Fibroblast of skin of right quadriceps (primary cell): ENCODE measurements around the gene DENND1B.
A peak's percentile ranks its signal among the peaks of the same experiment; 100 is the strongest.
"Not testable (repeated sequence)": the region's sequence is repeated elsewhere in the genome, so short reads cannot be mapped to it uniquely, and the experiment has no call there.

Experiments used
- DNase-seq: peaks from one replicate; pipeline ENCODE4 v3.0.0-alpha.2; 2013

DENND1B gene

DNA sequence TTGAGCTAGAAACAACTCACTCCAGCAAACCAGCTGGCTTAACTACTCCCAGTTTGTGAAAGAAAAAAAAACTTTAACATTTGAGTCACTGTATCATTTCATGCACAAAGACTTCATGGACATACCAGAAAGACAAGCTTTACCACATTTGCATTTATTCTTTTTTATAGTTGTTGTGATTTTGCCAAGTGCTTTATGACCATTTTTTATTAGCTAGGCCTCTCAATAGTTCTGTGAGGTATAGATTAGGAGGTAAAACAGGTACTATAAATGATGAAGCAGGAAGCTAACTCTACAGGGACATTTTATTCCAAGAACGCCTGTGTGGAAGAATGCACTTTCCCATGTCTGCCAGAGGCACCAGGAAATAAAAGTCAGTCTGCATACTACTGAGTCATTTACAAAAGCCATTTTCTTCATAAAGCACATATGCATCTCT lies 8.2 kb upstream of the DENND1B start:
- peak; percentile 75 for DNase-seq

DNA sequence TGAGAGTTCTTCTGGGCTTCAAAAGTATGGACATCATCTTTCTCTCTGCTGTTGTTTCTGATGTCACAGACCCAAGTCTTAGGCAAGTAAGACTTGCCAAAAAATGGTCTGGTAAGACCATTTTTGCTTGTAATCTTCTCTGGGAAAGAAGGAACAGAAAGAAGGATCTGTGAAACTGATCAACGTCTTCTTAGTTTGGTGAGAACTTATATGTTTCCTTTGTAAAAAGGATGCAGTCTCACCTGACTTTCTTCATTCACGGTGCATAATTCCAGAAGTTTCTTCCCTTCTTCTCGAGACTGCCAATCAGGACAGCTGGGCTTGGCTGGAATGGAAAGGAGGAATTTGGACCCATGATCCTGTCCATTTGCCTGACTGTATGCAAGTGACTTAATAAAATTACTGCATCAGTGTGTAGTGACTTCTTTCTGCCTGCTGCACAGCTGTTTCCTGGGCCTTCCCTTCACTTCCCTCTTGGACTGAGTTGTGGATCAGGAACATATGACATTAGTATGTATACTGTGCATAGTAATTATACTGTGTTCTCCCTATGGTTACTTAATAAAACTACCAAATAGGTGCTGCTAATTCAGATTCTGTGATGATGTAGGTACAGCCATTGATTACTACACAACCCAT lies 7.6 kb upstream of the DENND1B start:
- no peak for DNase-seq

DNA sequence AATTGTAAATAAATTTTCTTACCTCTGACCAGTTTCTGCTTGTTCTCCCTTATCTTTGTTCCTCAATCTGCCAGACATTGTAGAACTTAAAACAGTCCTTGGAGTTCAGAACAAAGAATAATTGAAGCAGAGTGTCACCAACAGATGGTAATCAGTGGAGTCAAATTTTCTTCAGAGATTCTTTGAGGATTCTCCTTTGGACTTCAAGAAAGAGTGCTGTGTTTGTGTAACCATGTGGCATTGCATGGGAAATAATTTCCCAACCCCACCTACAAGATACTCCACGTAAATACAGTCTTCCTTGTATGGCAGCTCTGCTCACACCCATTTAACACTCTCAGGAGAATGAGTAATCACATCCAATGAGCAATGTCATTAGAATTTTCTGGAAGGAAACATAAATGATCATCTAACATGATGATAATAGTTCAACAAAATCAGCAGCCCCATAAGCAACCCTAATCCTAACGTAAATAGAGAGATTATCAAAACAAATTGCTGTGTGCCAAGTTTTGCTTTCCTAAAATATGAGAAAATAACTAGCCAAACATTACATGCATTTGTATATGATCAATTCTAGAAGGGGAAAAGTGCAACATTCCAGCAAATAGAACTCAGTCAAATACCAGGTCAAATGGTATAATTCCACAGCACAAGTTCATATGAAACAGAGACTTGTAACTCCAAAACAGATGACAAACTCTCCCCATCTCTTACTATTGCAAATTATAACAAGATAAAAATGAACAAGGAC lies 6.9 kb upstream of the DENND1B start:
- DNase-seq: peak; percentile 75

DNA sequence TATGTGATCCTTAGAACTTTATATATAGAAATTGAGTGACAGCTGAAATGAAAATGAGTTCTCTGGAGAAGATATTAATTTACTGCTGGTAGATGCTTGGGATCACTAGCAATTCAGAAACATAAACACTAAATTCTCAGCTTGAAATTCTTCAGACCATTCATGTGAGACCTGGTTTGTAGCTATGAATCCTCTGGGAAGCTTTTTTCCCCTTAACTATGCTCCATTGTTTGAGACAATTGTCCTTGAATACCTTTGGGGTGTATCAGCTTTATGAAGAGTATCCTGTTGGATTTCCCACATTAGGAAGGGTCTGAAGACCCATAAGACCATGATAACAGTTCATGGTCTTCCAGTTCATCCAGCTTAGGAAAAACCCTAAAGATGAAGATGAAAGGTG lies 4.6 kb upstream of the DENND1B start:
- DNase-seq: no peak

DNA sequence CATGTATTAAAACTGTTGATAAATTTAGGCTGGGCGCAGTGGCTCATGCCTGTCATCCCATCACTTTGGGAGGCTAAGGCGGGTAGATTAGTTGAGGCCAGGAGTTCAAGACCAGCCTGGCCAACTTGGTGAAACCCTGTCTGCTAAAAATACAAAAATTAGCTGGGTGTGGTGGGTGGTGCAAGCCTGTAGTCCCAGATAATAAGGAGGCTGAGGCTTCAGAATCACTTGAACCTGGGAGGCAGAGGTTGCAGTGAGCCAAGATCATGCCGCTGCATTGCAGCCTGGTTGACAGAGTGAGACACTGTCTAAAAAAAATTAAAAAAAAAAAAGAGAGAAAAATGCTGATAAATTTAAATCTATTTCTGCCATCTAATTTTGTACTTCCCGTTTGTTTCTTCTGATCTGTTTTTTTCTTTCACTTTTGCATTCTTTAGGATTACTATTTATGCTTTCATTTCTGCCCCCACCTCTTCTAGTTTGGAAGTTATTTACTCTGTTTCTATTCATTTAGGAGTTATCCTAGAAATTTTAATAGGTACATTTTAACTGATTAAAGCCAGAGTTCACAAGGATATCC lies 3.2 kb upstream of the DENND1B start:
- no peak for DNase-seq

DNA sequence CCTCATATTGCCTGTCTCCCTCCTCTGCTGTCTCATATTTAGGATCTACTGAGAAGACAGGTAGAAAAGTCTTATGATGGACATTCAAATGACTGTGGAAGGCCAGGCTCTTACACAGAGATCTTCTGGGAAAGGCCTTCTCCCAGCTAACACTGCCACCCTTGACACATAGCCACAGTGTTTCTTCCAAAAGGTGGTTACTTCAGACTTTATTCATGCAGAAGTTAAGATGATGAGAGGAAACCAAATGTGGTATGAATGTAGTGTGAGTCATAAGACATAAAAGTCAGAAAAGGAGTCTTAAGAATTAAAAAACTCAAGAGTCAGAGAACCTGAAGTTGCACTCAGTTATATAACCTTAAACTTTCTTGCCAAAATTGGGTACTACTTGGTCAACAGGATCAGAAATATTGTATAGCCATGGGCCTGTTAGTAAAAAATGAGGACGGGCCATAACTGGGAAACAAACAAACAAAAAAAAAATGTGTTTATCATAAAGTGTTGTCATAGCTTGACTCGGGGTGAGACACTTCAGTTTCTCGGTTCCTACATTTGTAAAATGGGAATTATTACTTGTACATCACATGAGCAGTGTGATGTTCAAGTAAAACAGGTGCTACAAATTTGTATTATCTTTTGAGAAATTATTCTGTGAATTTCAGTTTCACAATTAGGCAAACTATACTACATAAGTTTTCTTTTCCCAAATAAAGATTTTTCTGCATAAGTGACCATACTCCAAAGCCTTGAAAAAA lies 1.2 kb upstream of the DENND1B start:
- DNase-seq: peak; percentile 83

DNA sequence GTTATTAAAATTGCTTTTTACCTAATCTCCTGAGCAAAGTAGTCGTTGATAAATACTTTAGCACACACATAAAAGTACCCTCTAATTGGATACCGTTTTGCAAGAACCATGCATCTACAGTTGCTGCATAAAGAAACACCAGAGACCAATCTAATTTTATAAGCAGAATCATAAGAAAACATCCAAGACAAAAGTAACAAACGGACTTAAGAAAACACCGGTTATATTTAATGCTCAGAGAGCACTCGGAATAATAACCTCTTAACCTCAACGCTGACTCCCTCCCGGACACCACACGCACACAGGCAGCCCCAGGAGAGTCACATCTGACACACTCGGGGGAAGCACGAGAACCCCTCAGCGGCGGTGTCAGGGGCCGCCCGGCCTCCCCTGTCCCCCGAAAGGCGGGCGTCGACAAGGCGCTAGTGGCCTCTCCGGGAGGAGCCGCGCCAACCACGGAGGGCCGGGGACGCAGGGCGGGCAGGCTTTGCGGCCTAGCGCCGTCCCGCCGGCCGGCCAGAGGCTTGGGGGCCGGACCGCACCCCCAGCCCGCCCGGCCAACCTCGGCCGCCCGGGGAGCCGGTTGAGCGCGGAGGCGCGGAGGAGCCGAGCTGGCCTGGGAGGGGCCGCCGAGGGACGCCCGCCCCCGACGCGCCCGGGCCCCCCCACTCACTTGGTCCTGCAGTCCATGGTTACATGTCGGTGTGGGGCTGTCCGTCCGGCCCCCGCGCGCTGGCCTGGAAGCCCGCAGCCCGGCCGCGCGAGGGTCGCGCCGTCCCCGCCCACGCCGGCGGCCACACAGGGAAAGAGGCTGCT lies 606 bp downstream of the DENND1B start:
- DNase-seq: peak; percentile 33

DNA sequence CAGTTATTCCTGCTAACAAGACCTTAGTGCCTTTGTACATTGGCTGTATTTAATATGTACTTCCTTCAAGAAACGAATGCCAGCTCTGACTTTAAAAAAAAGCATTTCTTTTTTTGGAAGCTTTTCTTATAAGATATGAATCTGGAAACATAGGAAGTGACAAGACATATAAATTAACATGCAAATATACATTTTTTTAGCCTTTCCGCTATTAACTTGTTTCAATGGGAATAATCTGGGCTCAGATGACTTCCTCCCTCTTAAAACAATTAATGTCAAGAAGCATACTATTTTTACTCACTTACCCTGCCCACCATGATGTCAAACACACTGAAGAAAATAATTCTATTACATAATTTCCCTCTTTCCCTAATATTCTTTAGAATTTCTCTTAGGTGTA lies 1.4 kb downstream of the DENND1B start:
- no peak for DNase-seq

DNA sequence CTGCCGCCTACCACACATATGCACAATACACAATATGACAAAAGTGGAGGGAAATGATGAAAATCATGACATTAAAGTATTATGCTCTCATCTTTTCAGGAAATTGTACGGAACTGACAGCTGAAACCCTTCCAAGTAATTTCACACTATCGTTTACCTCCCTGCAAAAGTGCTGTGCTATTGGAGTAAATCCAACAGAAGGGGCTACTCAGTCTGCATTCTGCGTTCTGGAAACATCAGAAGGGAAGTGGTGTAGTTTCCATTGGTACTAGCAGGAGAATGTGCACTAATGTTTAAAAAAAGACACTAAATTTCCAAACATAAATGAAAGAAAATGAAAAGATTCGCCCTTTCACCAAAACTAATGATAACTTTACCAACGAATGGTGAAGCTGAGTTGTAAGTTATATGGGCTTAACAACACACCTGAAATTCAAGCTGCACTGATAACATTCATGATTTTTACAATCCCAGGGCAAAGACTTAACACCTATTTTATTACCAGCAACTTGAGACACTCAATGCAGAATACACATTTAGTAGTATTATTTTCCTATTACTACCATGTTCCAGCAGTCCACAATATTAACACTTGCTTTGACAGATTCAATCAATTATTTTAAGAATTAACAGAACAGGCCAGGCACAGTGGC lies 3.2 kb downstream of the DENND1B start:
- no peak for DNase-seq

DNA sequence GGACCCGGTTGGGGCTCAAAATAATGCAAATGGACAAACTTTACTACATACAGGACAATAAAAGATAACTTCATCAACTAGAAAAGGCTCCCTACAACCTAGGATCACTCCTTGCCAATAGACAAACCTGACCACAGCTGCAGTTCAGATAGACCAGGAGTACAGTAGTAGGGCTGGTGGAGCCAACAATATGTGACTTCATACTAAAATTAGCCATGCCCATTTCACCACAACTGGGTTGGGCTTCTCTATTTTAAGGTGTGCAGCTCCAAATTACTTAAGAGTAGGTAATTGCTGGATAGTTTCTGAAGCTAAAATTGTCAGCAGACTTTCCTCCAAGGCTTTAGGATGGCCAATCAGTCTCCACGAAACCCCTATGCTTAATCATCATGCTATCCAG lies 3.9 kb downstream of the DENND1B start:
- DNase-seq: no peak

DNA sequence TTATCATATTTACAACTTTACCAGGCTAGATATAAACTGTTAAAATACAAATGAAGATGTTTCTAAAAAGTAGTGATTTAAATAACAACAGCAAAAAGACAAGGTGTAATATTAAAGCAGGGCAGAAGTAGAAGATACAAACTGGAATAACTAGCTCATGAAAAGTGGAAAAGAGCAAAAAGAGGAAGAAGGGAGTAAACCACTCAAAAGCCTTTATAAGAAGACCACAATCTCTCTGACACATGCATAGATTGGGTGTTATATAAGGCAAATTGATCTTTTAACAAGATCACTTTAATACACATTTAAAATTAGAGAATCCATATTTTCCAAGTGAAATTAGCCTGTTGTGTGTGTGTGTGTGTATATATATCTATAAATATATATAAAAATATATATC lies 5.0 kb downstream of the DENND1B start:
- DNase-seq: no peak

DNA sequence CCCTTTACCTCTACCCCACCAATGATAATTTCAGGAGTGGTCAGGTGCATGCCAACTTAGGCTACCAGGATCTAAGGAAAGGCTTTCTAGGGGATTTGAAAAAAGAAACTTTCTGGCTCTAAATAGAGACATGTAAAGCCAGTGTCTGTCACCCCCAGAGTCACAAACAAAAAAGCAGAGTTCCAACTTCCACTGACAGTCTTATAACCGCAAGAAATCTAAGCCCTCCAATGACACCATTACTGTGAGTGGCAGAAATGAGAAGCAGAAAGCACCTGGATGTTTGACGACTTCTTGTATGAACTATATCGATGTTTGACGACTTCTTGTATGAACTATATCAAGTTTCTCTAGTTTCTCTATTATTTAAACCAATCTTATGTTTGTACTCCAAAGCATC lies 6.0 kb downstream of the DENND1B start:
- DNase-seq: no peak

DNA sequence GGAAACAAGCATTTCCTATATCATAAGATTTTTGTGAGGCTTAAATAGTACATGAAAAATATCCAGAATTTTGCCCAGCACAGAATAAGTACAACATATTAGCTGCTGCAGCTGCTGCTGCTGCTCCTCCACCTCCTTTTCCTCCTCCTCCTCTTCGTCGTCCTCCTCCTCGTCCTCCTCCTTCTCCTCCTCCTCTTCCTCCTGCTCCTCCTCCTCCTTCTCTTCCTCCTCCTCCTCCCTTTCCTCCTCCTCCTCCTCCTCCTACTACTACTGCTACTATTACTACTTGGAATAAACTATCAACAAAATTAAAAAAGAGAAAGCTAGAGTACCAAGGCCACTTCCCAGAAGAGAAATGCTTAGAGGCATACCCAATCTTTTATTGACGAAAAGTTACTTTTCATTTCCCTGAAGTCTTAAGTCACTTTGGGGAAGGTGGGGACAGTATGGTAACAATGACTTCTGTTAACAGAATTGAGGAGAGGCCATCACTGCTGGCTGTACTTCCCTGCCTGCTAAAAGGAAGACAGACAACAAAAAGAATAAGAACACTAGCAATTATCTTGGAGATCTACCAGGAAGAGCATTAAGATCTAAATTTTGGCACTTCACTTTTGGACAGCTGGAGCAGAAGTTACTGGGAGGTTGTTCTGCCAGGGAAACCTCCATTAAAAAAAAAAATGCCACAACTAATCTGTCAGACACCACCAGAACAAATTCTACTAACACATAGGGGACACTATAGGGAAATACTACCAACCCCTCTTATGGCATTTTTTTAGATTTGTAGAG lies 7.1 kb downstream of the DENND1B start:
- DNase-seq: no peak

DNA sequence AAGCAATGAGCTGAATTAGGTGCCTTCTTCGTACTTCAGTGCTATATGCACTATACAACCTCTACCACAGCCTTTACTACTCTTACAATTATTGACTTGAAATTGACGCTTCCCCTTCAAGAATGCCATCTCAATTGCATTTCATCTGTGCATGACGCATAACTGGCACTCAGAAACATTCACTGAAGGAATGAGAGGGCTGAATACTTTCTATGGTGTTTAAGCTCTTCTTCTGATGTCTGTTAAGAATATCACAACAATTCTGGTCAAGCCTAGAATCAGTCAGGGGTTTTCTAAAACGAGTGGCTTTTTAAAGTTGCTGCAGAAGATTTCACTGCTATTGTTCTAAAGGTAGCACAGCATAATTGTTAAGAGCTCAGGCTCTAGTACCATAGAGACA lies 11.5 kb downstream of the DENND1B start:
- DNase-seq: no peak

DNA sequence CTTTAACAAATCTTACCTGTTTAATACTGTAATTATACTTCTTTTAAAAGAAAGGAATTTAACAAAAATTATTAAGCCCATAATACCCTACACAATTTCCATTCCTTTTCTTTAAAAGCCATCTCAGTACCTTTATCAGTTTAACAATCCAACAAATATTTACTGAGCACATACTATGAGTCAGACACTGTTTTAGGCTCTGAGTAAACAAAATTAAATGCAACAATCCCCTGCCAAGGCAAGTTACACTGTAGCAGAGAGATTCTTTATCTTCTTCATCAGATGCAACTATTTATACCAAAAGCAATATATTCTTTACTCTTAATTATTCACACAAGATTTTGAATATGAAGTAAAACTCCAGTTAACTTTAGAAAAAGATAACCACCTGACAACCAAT lies 12.0 kb downstream of the DENND1B start:
- DNase-seq: no peak

DNA sequence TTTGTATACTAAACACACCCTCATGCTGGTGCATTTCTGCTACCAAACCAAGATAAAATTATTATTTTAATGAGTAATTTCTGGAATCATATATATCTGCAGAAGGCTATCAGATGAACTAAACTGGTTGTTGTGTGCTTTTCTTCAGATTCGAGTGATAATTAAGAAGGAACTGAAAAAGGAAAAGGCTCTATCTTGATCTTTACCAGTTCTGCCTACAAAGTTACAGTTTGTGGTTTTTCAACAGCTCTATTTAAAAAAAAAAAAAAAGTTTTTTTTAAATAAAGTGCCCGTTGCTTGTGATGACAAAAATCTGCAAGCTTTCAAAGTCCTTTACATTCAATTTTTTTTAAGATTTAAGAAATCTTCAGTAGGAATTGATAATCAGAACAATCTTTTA lies 13.6 kb downstream of the DENND1B start:
- DNase-seq: no peak

DNA sequence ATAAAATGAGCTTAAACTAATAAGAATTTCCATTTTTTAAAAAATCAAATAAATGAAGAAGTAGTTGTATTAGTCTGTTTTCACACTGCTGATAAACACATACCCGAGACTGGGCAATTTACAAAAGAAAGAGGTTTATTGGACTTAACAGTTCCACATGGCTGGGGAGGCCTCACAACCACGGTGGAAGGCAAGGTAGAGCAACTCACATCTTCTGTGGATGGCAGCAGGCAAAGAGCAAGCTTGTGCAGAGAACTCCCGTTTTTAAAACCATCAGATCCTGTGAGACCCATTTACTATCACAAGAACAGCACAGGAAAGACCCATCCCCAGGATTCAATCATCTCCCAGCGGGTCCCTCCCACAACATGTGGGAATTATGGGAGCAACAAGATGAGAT lies 19.7 kb downstream of the DENND1B start:
- not testable (repeated sequence) for DNase-seq

DNA sequence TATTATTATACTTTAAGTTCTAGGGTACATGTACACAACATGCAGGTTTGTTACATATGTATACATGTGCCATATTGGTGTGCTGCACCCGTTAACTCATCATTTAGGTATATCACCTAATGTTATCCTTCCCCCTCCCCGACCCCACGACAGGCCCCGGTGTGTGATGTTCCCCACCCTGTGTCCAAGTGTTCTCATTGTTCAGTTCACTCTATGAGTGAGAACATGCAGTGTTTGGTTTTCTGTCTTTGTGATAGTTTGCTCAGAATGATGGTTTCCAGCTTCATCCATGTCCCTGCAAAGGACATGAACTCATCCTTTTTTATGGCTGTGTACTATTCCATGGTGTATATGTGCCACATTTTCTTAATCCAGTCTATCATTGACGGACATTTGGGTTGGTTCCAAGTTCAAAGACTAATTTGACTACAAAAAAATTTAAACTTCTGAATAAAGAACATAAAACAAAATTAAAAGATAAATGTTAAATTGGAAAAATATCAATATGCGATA lies 22.6 kb downstream of the DENND1B start:
- not testable (repeated sequence) for DNase-seq

DNA sequence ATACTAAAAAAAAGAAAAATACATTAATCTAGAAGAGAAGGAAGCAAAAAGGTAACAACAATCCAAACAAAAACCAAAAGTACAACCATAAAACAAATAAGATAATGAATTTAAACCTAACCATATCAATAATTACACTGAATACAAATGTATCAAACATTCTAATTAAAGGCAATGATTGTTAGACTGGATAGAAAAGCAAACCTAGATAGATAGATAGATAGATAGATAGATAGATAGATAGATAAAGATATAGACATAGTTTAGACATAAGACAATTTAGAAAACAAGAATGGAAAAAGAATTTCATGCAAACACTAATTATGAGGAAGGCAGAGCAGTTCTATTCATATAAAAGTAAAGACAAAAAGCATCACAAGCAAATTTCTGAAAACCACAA lies 24.9 kb downstream of the DENND1B start:
- no peak for DNase-seq

DNA sequence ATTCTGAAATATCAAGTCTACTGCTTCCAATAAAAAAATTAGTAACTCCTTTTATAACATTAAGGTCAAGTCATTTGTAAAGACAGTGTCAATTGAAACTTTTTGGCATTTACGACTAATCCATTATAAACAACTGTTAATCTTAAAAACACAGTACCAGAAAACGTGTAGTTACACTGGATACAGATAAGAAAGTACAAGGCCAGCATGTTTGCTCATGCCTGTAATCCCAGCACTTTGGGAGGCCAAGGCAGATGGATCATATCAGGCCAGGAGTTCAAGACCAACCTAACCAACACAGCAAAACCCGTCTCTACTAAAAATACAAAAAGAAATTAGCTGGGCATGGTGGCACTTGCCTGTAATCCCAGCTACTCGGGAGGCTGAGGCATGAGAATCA lies 29.4 kb downstream of the DENND1B start:
- no peak for DNase-seq

DNA sequence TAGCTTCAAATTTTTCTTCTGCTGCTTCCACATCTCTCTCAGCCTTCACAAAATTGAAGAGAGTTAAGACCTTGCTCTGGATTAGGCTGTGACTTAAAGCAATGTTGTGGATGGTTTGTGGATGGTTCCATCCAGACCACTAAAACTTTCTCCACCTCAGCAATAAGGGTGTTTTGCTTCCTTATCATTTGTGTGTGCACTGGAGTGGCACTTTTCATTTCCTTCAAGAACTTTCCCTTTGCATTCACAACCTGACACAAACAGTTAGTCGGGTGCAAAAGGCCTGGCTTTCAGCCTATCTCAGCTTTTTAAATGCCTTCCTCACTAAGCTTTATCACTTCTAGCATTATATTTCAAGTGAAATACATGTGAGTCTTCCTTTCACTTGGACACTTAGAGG lies 30.3 kb downstream of the DENND1B start:
- no peak for DNase-seq
